A549 (cell line): Measurements from ENCODE around the gene TJP2. TPM values are rescaled to one million over a fixed set of nuclear protein-coding genes. Genes with fewer than 3 reads are reported as not detected.

Experiments used
- ATAC-seq, 2 experiments: fragments of 200-7000 bp in 1 of 2; fragments of >200 bp in 1 of 2; cut with Nextera tagmentation in 1 of 2; cut with Tn5 transposase in 1 of 2; 3 replicates each; pipeline versions ENCODE4 v1.8.0 to v1.9.1; 2018 to 2020; ENCODE audit warnings: mild to moderate bottlenecking in 1 of 2, moderate library complexity in 1 of 2
- CTCF ChIA-PET: fragments of 300-600 bp; sonication (Branson Sonifier 250); formaldehyde crosslinking; extraction: SDS; loops from one replicate; lab custom pipeline; 2021; ENCODE audit warnings: antibody characterized with exemption, inconsistent platforms; lab: Yijun Ruan, JAX
- POLR2A ChIA-PET: fragments of 350-600 bp; formaldehyde crosslinking; extraction: SDS; loops from one replicate; lab custom pipeline; 2021; ENCODE audit warnings: antibody characterized with exemption, inconsistent platforms; lab: Yijun Ruan, JAX
- DNase-seq, 2 experiments: peaks; one replicate each; pipeline versions ENCODE4 v3.0.0 to v3.0.0-alpha.2; 2011 to 2016; ENCODE audit warnings: low read depth in 1 of 2, low spot score in 1 of 2
- FAIRE-seq: peaks from 2 replicates; lab custom pipeline; 2011; peaks lifted over from hg19 to GRCh38; lab: Jason Lieb, UNC
- H3K27ac ChIP-seq, 2 experiments: fragments of >200 bp; sonication (Bioruptor Twin); formaldehyde crosslinking; 3 replicates each; pipeline ENCODE4 v1.5.1; 2016 to 2017
- H3K4me1 ChIP-seq: fragments of >200 bp; sonication (Bioruptor Twin); formaldehyde crosslinking; 3 replicates; pipeline ENCODE4 v1.6.1; 2016
- H3K4me2 ChIP-seq: fragments of >200 bp; sonication (Bioruptor Twin); formaldehyde crosslinking; 3 replicates; pipeline ENCODE4 v1.6.1; 2016
- H3K4me3 ChIP-seq: fragments of >200 bp; sonication (Bioruptor Twin); formaldehyde crosslinking; 3 replicates; pipeline ENCODE4 v1.5.1; 2016
- H3K9me3 ChIP-seq: fragments of >200 bp; sonication (Bioruptor Twin); formaldehyde crosslinking; 3 replicates; pipeline ENCODE4 v1.6.1; 2016
- BHLHE40 ChIP-seq: IDR thresholded peaks from 2 replicates; pipeline ENCODE4 v1.6.1; 2012; ENCODE audit warnings: low read depth, low read length, inconsistent platforms
- CBX2 ChIP-seq: fragments of 200-600 bp; sonication (generic); IDR thresholded peaks from 2 replicates; pipeline ENCODE4 v1.6.1; 2016; ENCODE audit warnings: low read depth, mild to moderate bottlenecking, borderline replicate concordance
- CBX8 ChIP-seq: fragments of 200-600 bp; sonication (generic); IDR thresholded peaks from 2 replicates; pipeline ENCODE4 v1.6.1; 2016
- CEBPB ChIP-seq, 2 experiments: fragments of >200 bp in 1 of 2; sonication (Bioruptor Twin) in 1 of 2; formaldehyde crosslinking in 1 of 2; IDR thresholded peaks; 2 replicates each; pipeline ENCODE4 v1.6.1; 2012 to 2016
- CHD2 ChIP-seq: fragments of 150-350 bp; IDR thresholded peaks from 2 replicates; pipeline ENCODE4 v1.6.1; 2014; ENCODE audit warnings: low read length; ENCODE audit not compliant: partially characterized antibody
- CHD4 ChIP-seq: fragments of 200-600 bp; sonication (generic); IDR thresholded peaks from 2 replicates; pipeline ENCODE4 v1.6.1; 2016; ENCODE audit warnings: antibody characterized with exemption, mild to moderate bottlenecking, borderline replicate concordance
- EHF ChIP-seq: fragments of 250-450 bp; sonication (Bioruptor Pico); IDR thresholded peaks from 2 replicates; pipeline ENCODE4 v1.5.0; 2020; ENCODE audit warnings: mild to moderate bottlenecking
- EHMT2 ChIP-seq: fragments of 200-600 bp; sonication (generic); IDR thresholded peaks from 2 replicates; pipeline ENCODE4 v1.6.1; 2016; ENCODE audit warnings: antibody characterized with exemption, low read depth, mild to moderate bottlenecking, moderate library complexity
- EP300 ChIP-seq, 2 experiments: fragments of >200 bp; sonication (Bioruptor Twin); formaldehyde crosslinking; IDR thresholded peaks; 2 replicates in 1 of 2; 3 replicates in 1 of 2; pipeline ENCODE4 v1.6.1; 2016 to 2017
- ESRRA ChIP-seq: fragments of 150-350 bp; IDR thresholded peaks from 2 replicates; pipeline ENCODE4 v1.6.1; 2014; ENCODE audit warnings: mild to moderate bottlenecking, low read length, borderline replicate concordance
- FOSB ChIP-seq: fragments of 250-450 bp; sonication (Bioruptor Pico); IDR thresholded peaks from 2 replicates; pipeline ENCODE4 v1.5.0; 2020; ENCODE audit warnings: mild to moderate bottlenecking, moderate library complexity
- FOXS1 ChIP-seq: fragments of 250-450 bp; sonication (Bioruptor Pico); IDR thresholded peaks from 2 replicates; pipeline ENCODE4 v1.5.0; 2020; ENCODE audit warnings: mild to moderate bottlenecking, moderate library complexity
- HDAC2 ChIP-seq: fragments of 200-600 bp; sonication (generic); IDR thresholded peaks from 2 replicates; pipeline ENCODE4 v1.6.1; 2016
- HEYL ChIP-seq: fragments of 250-450 bp; sonication (Bioruptor Pico); IDR thresholded peaks from 2 replicates; pipeline ENCODE4 v1.8.0; 2021; ENCODE audit warnings: mild to moderate bottlenecking, moderate library complexity
- HOXA7 ChIP-seq: fragments of 250-450 bp; sonication (Bioruptor Pico); IDR thresholded peaks from 2 replicates; pipeline ENCODE4 v1.5.0; 2020; ENCODE audit warnings: mild to moderate bottlenecking, moderate library complexity
- HOXB13 ChIP-seq: fragments of 250-450 bp; sonication (Bioruptor Pico); IDR thresholded peaks from 2 replicates; pipeline ENCODE4 v1.5.0; 2020; ENCODE audit warnings: low read depth, mild to moderate bottlenecking, moderate library complexity
- JUN ChIP-seq, 2 experiments: fragments of >200 bp; sonication (Bioruptor Twin); formaldehyde crosslinking; IDR thresholded peaks; 2 replicates in 1 of 2; 3 replicates in 1 of 2; pipeline ENCODE4 v1.6.1; 2016 to 2017
- JUNB ChIP-seq: fragments of >200 bp; sonication (Bioruptor Twin); formaldehyde crosslinking; IDR thresholded peaks from 2 replicates; pipeline ENCODE4 v1.6.1; 2016
- KDM1A ChIP-seq: fragments of 200-600 bp; sonication (generic); IDR thresholded peaks from 2 replicates; pipeline ENCODE4 v1.6.1; 2016; ENCODE audit warnings: low read depth, mild to moderate bottlenecking
- MAFK ChIP-seq: fragments of 450-650 bp; IDR thresholded peaks from 2 replicates; pipeline ENCODE4 v1.6.1; 2014; ENCODE audit not compliant: partially characterized antibody
- MAX ChIP-seq: IDR thresholded peaks from 2 replicates; pipeline ENCODE4 v1.6.1; 2012
- MAZ ChIP-seq: fragments of 150-350 bp; IDR thresholded peaks from 2 replicates; pipeline ENCODE4 v1.6.1; 2014; ENCODE audit warnings: antibody characterized with exemption, low read depth, low read length, borderline replicate concordance
- MYC ChIP-seq: IDR thresholded peaks from 2 replicates; pipeline ENCODE4 v1.6.1; 2012; ENCODE audit warnings: mild to moderate bottlenecking, inconsistent platforms, low read length, improper control_type of control experiment, borderline replicate concordance
- NFE2L2 ChIP-seq: fragments of 150-350 bp; conservative IDR thresholded peaks from 2 replicates; pipeline ENCODE4 v1.6.1; 2014; ENCODE audit warnings: low read length
- NR3C1 ChIP-seq: fragments of >200 bp; sonication (Bioruptor Twin); formaldehyde crosslinking; IDR thresholded peaks from 3 replicates; pipeline ENCODE4 v1.6.1; 2017
- POLR2AphosphoS2 ChIP-seq: conservative IDR thresholded peaks from 2 replicates; pipeline ENCODE4 v1.6.1; 2012; ENCODE audit warnings: low read length, improper control_type of control experiment, inconsistent platforms
- RAD21 ChIP-seq, 2 experiments: fragments of >200 bp in 1 of 2; sonication (Bioruptor Twin) in 1 of 2; formaldehyde crosslinking in 1 of 2; IDR thresholded peaks in 1 of 2; conservative IDR thresholded peaks in 1 of 2; 2 replicates in 1 of 2; 3 replicates in 1 of 2; pipeline ENCODE4 v1.6.1; 2012 to 2018; ENCODE audit warnings: inconsistent platforms in 1 of 2
- RCOR1 ChIP-seq: fragments of 150-350 bp; IDR thresholded peaks from 2 replicates; pipeline ENCODE4 v1.6.1; 2014; ENCODE audit warnings: antibody characterized with exemption, low read length, low read depth
- SREBF2 ChIP-seq: fragments of 450-650 bp; IDR thresholded peaks from 2 replicates; pipeline ENCODE4 v1.6.1; 2014; ENCODE audit warnings: mild to moderate bottlenecking, moderate library complexity
- TFCP2L1 ChIP-seq: fragments of 250-450 bp; sonication (Bioruptor Pico); IDR thresholded peaks from 2 replicates; pipeline ENCODE4 v1.5.0; 2021; ENCODE audit warnings: mild to moderate bottlenecking
- TP53 ChIP-seq: fragments of 250-450 bp; sonication (Bioruptor Pico); IDR thresholded peaks from 2 replicates; pipeline ENCODE4 v1.5.0; 2021; ENCODE audit warnings: mild to moderate bottlenecking, moderate library complexity
- USF2 ChIP-seq: fragments of 450-650 bp; IDR thresholded peaks from 2 replicates; pipeline ENCODE4 v1.6.1; 2014; ENCODE audit warnings: antibody characterized with exemption
- ZNF302 ChIP-seq: fragments of 250-450 bp; sonication (Bioruptor Pico); IDR thresholded peaks from 2 replicates; pipeline ENCODE4 v1.9.0; 2021; ENCODE audit warnings: inconsistent platforms, mild to moderate bottlenecking, moderate library complexity
- WGBS: methylation state at CpG from one replicate; pipeline ENCODE4 v1.1.6; 2017; ENCODE audit errors: missing lambda C conversion rate; 5-methylcytosine and 5-hydroxymethylcytosine counted together
- polyA plus RNA-seq, 4 experiments: library from polyadenylated mRNA; depleted of rRNA in 3 of 4; stranded (reverse); fragments of >200 nt; fragmentation: RNase III in 1 of 4; extraction: RNeasy Plus Mini Kit Qiagen cat#74134 plus additional on column Dnase treatment in 1 of 4; gene quantifications; 2 replicates in 3 of 4; 3 replicates in 1 of 4; pipeline ENCODE4 v1.2.3, GENCODE V29; 2011 to 2017
- TF ChIP-seq, protein P1 (sequence below): IDR thresholded peaks from 2 replicates; pipeline ENCODE4 v1.6.1; 2012
- TF ChIP-seq, protein P2 (sequence below): fragments of 150-350 bp; IDR thresholded peaks from 2 replicates; pipeline ENCODE4 v1.6.1; 2014; ENCODE audit warnings: low read depth, mild to moderate bottlenecking, low read length

Gene TJP2
- polyA plus RNA-seq, 2 of the 4 experiments (the other 2 are of a cell fraction), result 1.7 to 3.6 TPM

- 78% methylated on average over 5 of the region's 5 CpGs for WGBS
- Histone ChIP-seq H3K4me2 (no peak overlapping the region), H3K4me1 (no peaks in the 10 kb centered on the region), H3K9me3 (no peaks in the 10 kb centered on the region)
- CTCF ChIA-PET, result no interaction called here
- TF ChIP-seq, protein P1, sequence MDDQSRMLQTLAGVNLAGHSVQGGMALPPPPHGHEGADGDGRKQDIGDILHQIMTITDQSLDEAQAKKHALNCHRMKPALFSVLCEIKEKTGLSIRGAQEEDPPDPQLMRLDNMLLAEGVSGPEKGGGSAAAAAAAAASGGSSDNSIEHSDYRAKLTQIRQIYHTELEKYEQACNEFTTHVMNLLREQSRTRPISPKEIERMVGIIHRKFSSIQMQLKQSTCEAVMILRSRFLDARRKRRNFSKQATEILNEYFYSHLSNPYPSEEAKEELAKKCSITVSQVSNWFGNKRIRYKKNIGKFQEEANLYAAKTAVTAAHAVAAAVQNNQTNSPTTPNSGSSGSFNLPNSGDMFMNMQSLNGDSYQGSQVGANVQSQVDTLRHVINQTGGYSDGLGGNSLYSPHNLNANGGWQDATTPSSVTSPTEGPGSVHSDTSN, result no peak
- TF ChIP-seq EHF (CRISPR knock-in tag) (no peak), EHMT2 (no peak), HEYL (no peak), CBX8 (no peak), MYC (no peak), NR3C1 (no peak), JUNB (no peak), MAX (no peak), SREBF2 (no peak), HOXA7 (no peak), BHLHE40 (no peak)
- TF ChIP-seq, protein P2, sequence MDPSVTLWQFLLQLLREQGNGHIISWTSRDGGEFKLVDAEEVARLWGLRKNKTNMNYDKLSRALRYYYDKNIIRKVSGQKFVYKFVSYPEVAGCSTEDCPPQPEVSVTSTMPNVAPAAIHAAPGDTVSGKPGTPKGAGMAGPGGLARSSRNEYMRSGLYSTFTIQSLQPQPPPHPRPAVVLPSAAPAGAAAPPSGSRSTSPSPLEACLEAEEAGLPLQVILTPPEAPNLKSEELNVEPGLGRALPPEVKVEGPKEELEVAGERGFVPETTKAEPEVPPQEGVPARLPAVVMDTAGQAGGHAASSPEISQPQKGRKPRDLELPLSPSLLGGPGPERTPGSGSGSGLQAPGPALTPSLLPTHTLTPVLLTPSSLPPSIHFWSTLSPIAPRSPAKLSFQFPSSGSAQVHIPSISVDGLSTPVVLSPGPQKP, result no peak
- TF ChIP-seq, all 56 proteins: peak for 0
- Histone ChIP-seq H3K27ac (no peak overlapping the region), H3K4me3 (no peak overlapping the region)
- ATAC-seq (no peak), DNase-seq (no peak), FAIRE-seq (no peak)
- POLR2A ChIA-PET, result no interaction called here
These were observed 78.4 kb downstream of the TJP2 start for GRCh38 chr9:69252436-69252835.

- Histone ChIP-seq H3K27ac (no peak overlapping the region), H3K4me1 (no peaks in the 10 kb centered on the region), H3K4me3 (no peak overlapping the region), H3K4me2 (no peak overlapping the region), H3K9me3 (no peaks in the 10 kb centered on the region)
- no peak for DNase-seq
- ATAC-seq, result no peak
- TF ChIP-seq POLR2AphosphoS2 (no peak), KDM1A (no peak), MAZ (no peak), ZNF302 (CRISPR knock-in tag) (no peak), EP300 (IDR thresholded peaks at IDR 0.05) (no peak), EHMT2 (no peak), CHD4 (no peak), HDAC2 (no peak)
- CTCF ChIA-PET, result no interaction called here
- 63% methylated on average over 4 of the region's 4 CpGs for WGBS
- POLR2A ChIA-PET, result no interaction called here
- FAIRE-seq, result no peak
These were observed 79.0 kb downstream of the TJP2 start for GRCh38 chr9:69253057-69253456.

- Histone ChIP-seq H3K4me2 (no peak overlapping the region), H3K4me1 (no peaks in the 10 kb centered on the region), H3K9me3 (no peaks in the 10 kb centered on the region), H3K27ac (no peak overlapping the region), H3K4me3 (no peak overlapping the region)
- ChIA-PET CTCF (interaction anchor here (0.6 kb wide), 1 partner anchor 142 kb away, joined by 4 read pairs; no protein-coding TSS in a partner anchor), POLR2A (no interaction called here)
- no peak for TF ChIP-seq RCOR1
- no peak for TF ChIP-seq CEBPB (IDR thresholded peaks at IDR 0.05)
- no peak for TF ChIP-seq NFE2L2
- no peak for TF ChIP-seq TP53 (CRISPR knock-in tag)
- TF ChIP-seq ESRRA, result no peak
- no peak for TF ChIP-seq RAD21 (conservative IDR thresholded peaks at IDR 0.05 in 1 of 2, IDR thresholded peaks at IDR 0.05 in 1 of 2)
- TF ChIP-seq TFCP2L1 (CRISPR knock-in tag), result no peak
- TF ChIP-seq HOXA7, result no peak
- no peak for TF ChIP-seq JUN (IDR thresholded peaks at IDR 0.05)
- TF ChIP-seq BHLHE40, result no peak
- TF ChIP-seq HEYL, result no peak
- no peak for TF ChIP-seq USF2
- no peak for TF ChIP-seq FOSB (CRISPR knock-in tag)
- no peak for TF ChIP-seq HDAC2
- no peak for TF ChIP-seq HOXB13 (CRISPR knock-in tag)
- TF ChIP-seq FOXS1 (CRISPR knock-in tag), result no peak
- TF ChIP-seq NR3C1, result no peak
- TF ChIP-seq MAFK, result no peak
- TF ChIP-seq CHD2, result no peak
- no peak for TF ChIP-seq CBX2
- 81% methylated on average over 4 of the region's 11 CpGs for WGBS
- FAIRE-seq (no peak), DNase-seq (no peak), ATAC-seq (no peak)
These were observed 80.1 kb downstream of the TJP2 start for GRCh38 chr9:69254223-69254622.
